DND-41 (cell line): ENCODE measurements around the gene S100A7.
A peak's percentile ranks its signal among the peaks of the same experiment; 100 is the strongest.

ENCODE experiments used
- ATAC-seq: fragments of 200-7000 bp; cut with Tn5 transposase; 3 replicates; pipeline ENCODE4 v1.9.1; 2021; ENCODE audit warnings: low read depth; ENCODE audit not compliant: insufficient read depth
- DNase-seq: peaks from one replicate; pipeline ENCODE4 v3.0.0-alpha.2; 2020
- H2AFZ ChIP-seq: 2 replicates; pipeline ENCODE4 v1.6.0; 2012; ENCODE audit warnings: low read depth, low read length
- H3K27ac ChIP-seq: 2 replicates; pipeline ENCODE4 v1.5.1; 2012; ENCODE audit warnings: low read length, inconsistent platforms
- H3K27me3 ChIP-seq: fragments of 200-600 bp; sonication (generic); 2 replicates; pipeline ENCODE4 v1.6.0; 2012; ENCODE audit warnings: low read length, mild to moderate bottlenecking, inconsistent platforms; ENCODE audit not compliant: insufficient read depth, poor library complexity
- H3K36me3 ChIP-seq: 2 replicates; pipeline ENCODE4 v1.5.1; 2012; ENCODE audit warnings: low read length, inconsistent platforms; ENCODE audit not compliant: insufficient read depth
- H3K4me1 ChIP-seq: 2 replicates; pipeline ENCODE4 v1.5.1; 2012; ENCODE audit warnings: mild to moderate bottlenecking, low read length; ENCODE audit not compliant: insufficient read depth
- H3K4me2 ChIP-seq: 2 replicates; pipeline ENCODE4 v1.6.0; 2012; ENCODE audit warnings: mild to moderate bottlenecking, moderate library complexity, low read length, inconsistent platforms; ENCODE audit not compliant: insufficient read depth
- H3K4me3 ChIP-seq, 2 experiments: fragments of 200-600 bp in 1 of 2; shearing (Covaris generic) in 1 of 2; 2 replicates each; pipeline ENCODE4 v1.5.1; 2012 to 2016; ENCODE audit warnings: inconsistent platforms in 2 of 2, low read length in 2 of 2, mild to moderate bottlenecking in 2 of 2, low read depth in 1 of 2, moderate library complexity in 1 of 2
- H3K79me2 ChIP-seq: 2 replicates; pipeline ENCODE4 v1.6.0; 2012; ENCODE audit warnings: low read length, inconsistent platforms; ENCODE audit not compliant: insufficient read depth
- H3K9ac ChIP-seq: 2 replicates; pipeline ENCODE4 v1.6.0; 2012; ENCODE audit warnings: low read depth, mild to moderate bottlenecking, inconsistent platforms, low read length, moderate library complexity
- H3K9me3 ChIP-seq: 2 replicates; pipeline ENCODE4 v1.5.1; 2012; ENCODE audit warnings: low read length, moderate library complexity, mild to moderate bottlenecking, inconsistent platforms; ENCODE audit not compliant: insufficient read depth, severe bottlenecking
- H4K20me1 ChIP-seq: 2 replicates; pipeline ENCODE4 v1.6.0; 2012; ENCODE audit warnings: low read length; ENCODE audit not compliant: insufficient read depth
- CTCF ChIP-seq: IDR thresholded peaks from 2 replicates; pipeline ENCODE4 v1.5.1; 2012; ENCODE audit warnings: borderline replicate concordance, low read length, moderate library complexity, mild to moderate bottlenecking; ENCODE audit not compliant: poor library complexity, severe bottlenecking; ENCODE audit errors: extremely low read depth
- EZH2 ChIP-seq: IDR thresholded peaks from 3 replicates; pipeline ENCODE4 v1.6.1; 2012; ENCODE audit warnings: borderline replicate concordance, low read depth, mild to moderate bottlenecking, moderate library complexity, low read length, inconsistent platforms; ENCODE audit not compliant: severe bottlenecking

Gene S100A7

GRCh38 chr1:153494976-153495535 lies 34.6 kb upstream of the S100A7 start:
- peak; percentile 82 for DNase-seq
- ATAC-seq = peak; percentile 94
- Histone ChIP-seq H4K20me1 (no peaks in the 10 kb centered on the region), H3K4me3 (no peak overlapping the region), H3K27me3 (peaks cover 36% of the 10 kb centered on the region), H3K27ac (no peak overlapping the region), H3K36me3 (no peaks in the 10 kb centered on the region), H2AFZ (no peak overlapping the region), H3K9ac (no peak overlapping the region), H3K4me1 (no peaks in the 10 kb centered on the region), H3K79me2 (no peaks in the 10 kb centered on the region), H3K9me3 (no peaks in the 10 kb centered on the region), H3K4me2 (no peak overlapping the region)
- no peak for TF ChIP-seq EZH2
- peak; percentile 99 for TF ChIP-seq CTCF

GRCh38 chr1:153493343-153493960 lies 33.0 kb upstream of the S100A7 start:
- TF ChIP-seq CTCF = no peak
- no peak for TF ChIP-seq EZH2
- ATAC-seq = no peak
- H3K27me3 ChIP-seq = peaks cover 35% of the 10 kb centered on the region
- H3K4me1 ChIP-seq = no peaks in the 10 kb centered on the region
- DNase-seq = no peak
- H3K27ac ChIP-seq = no peak overlapping the region
- H3K9ac ChIP-seq = no peak overlapping the region
- H3K4me2 ChIP-seq = no peak overlapping the region
- no peaks in the 10 kb centered on the region for H4K20me1 ChIP-seq
- no peaks in the 10 kb centered on the region for H3K79me2 ChIP-seq
- no peaks in the 10 kb centered on the region for H3K9me3 ChIP-seq
- no peak overlapping the region for H2AFZ ChIP-seq
- no peaks in the 10 kb centered on the region for H3K36me3 ChIP-seq
- no peak overlapping the region for H3K4me3 ChIP-seq

GRCh38 chr1:153490272-153491051 lies 30.0 kb upstream of the S100A7 start:
- TF ChIP-seq EZH2 = no peak
- no peak for TF ChIP-seq CTCF
- Histone ChIP-seq H3K79me2 (no peaks in the 10 kb centered on the region), H3K4me2 (no peak overlapping the region), H3K4me1 (no peaks in the 10 kb centered on the region), H3K9me3 (no peaks in the 10 kb centered on the region), H3K9ac (no peak overlapping the region), H3K27ac (no peak overlapping the region), H3K36me3 (no peaks in the 10 kb centered on the region), H2AFZ (no peak overlapping the region), H3K4me3 (no peak overlapping the region), H3K27me3 (peaks cover 31% of the 10 kb centered on the region), H4K20me1 (no peaks in the 10 kb centered on the region)
- ATAC-seq (0 out of 3 replicates have a peak, but pooled peaks have one; percentile 18), DNase-seq (no peak)
